Activated T-helper 1 cell treated with Interleukin-2 at 50 U/mL for 16 hours (primary cell): ENCODE results near the gene MTM1.

Experiments
- DNase-seq: peaks from one replicate; pipeline ENCODE4 v3.0.0-alpha.2; 2020; ENCODE audit warnings: low read depth

Gene MTM1

GRCh38 chrX:150712619-150713018 is 144.2 kb downstream of the MTM1 start:
- DNase-seq = no peak

DNA sequence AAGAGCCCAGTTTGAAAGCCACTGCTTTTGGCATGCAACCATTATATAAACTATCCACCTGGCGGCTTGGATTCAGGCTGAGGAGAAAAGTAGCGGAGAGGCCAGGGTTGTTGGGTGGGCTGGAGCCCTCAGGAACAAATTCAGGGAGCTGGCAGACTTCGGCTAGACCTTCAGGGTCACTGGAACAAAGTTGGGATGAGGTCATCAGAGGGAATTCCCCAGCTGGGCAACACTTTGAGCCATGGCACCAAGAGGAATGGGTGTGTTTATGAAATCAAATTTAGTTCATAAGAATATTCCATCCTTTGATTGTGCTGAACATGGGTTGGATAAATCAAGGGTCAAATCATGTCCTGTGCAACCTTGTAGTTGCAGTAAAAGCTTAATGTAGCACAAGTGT is 146.8 kb downstream of the MTM1 start:
- DNase-seq = no peak

DNA sequence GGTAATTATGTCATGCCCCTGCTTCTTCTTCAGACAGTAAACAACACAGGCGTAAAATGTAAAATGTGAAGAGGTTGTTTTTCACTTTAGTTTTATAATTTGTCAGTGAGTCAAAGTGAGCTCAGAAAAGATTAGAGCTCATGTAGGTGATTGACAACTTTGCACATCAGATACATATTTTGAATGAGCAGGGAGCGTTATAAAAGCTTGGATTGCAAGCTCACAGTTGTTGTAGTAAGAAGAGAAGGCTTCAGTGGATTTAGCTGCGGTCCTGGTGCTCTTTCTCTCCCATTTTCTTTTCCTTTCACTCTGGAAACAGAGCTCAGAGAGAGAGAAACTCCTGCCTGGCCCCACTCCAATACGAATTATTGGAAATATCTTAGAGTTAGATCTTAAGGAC is 151.2 kb downstream of the MTM1 start:
- DNase-seq = no peak
